Iris pigment epithelial cell (primary cell): ENCODE results near the gene PCDHGA1.
"Not testable (repeated sequence)": the region's sequence is repeated elsewhere in the genome, so short reads cannot be mapped to it uniquely, and the experiment has no call there.

ENCODE experiments used
- DNase-seq: peaks from one replicate; pipeline ENCODE4 v3.0.0-alpha.2; 2011; ENCODE audit warnings: low read depth

PCDHGA1 gene

DNA sequence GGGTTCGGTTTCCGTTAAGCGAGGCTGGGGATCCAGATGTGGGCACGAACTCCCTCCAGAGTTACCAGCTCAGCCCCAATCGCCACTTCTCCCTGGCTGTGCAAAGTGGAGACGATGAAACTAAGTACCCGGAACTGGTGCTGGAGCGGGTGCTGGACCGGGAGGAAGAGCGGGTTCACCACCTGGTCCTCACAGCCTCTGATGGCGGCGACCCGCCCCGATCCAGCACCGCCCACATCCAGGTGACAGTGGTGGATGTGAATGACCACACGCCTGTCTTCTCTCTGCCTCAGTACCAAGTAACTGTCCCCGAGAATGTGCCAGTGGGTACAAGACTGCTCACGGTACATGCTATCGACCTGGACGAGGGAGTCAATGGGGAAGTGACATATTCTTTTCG lies 53.0 kb downstream of the PCDHGA1 start:
- no peak for DNase-seq

DNA sequence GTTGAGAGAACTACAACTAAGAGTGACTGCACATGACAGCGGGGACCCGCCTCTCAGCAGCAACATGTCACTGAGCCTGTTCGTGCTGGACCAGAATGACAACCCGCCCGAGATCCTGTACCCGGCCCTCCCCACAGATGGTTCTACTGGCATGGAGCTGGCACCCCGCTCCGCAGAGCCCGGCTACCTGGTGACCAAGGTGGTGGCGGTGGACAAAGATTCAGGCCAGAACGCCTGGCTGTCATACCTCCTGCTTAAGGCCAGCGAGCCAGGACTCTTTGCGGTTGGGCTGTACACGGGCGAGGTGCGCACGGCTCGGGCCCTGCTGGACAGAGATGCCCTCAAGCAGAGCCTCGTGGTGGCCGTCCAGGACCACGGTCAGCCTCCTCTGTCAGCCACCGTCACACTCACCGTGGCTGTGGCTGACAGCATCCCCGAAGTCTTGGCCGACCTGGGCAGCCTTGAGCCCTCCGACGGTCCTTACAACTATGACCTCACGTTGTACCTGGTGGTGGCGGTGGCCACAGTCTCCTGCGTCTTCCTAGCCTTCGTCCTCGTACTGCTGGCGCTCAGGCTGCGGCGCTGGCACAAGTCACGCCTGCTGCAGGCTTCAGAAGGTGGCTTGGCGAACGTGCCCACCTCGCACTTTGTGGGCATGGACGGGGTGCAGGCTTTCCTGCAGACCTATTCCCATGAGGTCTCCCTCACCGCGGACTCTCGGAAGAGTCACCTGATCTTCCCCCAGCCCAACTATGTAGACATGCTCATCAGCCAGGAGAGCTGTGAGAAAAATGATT lies 54.4 kb downstream of the PCDHGA1 start:
- DNase-seq = no peak

DNA sequence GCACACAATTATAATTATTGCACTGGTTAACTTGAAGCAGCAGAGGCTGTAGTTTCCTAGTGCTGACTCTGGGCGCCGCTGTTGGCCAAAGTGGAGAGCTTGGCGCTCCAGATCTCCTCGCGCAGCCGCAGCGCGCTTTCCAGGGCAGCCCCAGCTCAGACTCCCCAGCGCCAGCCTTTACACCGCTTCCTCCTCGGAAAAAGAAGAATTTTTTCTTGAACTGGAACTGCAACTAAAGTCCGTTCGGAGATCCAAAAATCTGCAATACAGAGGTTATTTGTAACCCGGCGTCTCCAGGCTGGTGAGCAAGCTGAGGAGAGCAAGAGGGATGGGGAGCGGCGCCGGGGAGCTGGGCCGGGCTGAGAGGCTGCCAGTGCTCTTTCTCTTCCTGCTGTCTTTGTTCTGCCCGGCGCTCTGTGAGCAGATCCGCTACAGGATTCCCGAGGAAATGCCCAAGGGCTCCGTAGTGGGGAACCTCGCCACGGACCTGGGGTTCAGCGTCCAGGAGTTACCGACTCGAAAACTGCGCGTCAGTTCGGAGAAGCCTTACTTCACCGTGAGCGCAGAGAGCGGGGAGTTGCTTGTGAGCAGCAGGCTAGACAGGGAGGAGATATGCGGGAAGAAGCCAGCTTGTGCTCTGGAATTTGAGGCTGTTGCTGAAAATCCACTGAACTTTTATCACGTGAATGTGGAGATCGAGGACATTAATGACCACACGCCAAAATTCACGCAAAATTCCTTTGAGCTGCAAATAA lies 57.4 kb downstream of the PCDHGA1 start, which contains the start of gene PCDHGB4:
Gene PCDHGB4, plus strand, starts transcription at position 142 of the 755 bp plus-strand sequence. Its CDS starts 187 bp downstream, at position 329.
- DNase-seq = peak; percentile 54

DNA sequence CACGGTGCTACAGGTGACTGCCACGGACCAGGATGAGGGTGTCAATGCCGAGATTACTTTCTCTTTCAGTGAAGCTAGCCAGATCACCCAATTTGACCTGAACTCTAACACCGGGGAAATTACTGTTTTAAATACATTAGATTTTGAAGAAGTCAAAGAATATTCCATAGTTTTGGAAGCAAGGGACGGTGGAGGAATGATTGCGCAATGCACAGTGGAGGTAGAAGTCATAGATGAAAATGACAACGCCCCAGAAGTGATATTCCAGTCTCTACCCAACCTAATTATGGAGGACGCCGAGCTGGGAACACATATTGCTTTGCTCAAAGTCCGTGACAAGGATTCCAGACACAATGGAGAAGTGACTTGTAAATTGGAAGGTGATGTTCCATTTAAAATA lies 58.3 kb downstream of the PCDHGA1 start:
- no peak for DNase-seq

DNA sequence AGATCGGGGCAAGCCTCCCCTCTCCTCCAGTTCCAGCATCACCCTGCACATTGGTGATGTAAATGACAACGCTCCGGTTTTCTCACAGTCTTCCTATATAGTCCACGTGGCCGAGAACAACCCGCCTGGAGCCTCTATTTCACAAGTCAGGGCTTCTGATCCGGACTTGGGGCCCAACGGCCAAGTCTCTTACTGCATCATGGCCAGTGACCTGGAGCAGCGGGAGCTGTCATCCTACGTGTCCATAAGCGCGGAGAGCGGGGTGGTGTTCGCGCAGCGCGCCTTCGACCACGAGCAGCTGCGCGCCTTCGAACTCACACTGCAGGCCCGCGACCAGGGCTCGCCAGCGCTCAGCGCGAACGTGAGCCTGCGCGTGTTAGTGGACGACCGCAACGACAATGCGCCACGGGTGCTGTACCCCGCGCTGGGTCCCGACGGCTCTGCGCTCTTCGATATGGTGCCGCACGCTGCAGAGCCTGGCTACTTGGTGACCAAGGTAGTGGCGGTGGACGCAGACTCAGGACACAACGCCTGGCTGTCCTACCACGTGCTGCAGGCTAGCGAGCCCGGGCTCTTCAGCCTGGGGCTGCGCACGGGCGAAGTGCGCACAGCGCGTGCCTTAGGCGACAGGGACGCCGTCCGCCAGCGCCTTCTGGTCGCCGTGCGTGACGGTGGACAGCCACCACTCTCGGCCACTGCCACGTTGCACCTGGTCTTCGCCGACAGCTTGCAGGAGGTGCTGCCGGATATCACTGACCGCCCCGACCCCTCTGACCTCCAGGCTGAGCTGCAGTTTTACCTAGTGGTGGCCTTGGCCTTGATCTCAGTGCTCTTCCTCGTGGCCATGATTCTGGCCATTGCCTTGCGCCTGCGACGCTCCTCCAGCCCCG lies 59.1 kb downstream of the PCDHGA1 start:
- DNase-seq = no peak

DNA sequence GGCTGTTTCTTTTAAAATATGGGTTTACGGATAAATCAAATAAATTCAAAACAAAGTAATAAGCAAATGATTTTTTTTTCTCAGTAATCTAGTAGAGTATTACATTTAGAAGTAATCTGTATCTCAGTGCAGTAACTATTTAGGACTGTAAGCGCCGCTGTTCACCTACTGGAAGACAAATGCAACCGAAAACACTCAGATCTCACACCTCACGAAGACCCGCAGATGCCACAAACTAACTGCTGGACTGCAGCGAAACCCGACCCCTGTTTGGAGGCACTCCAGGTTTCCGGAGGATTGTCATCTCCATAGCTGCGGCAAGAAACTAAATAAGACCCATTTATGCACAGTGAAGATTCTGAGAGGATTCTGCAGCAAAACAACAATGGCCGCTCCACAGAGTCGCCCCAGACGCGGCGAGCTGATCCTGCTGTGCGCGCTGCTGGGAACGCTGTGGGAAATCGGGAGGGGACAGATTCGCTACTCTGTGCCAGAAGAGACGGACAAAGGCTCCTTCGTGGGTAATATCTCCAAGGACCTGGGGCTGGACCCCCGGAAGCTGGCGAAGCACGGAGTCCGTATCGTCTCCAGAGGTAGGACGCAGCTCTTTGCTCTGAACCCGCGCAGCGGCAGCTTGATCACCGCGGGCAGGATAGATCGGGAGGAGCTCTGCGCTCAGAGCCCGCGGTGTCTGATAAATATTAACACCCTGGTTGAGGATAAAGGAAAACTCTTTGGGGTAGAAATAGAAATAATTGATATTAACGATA lies 62.3 kb downstream of the PCDHGA1 start, which contains the start of gene PCDHGA8:
Gene PCDHGA8, plus strand, starts transcription at position 205 of the 770 bp plus-strand sequence. Its CDS starts 181 bp downstream, at position 386.
- peak; percentile 27 for DNase-seq

DNA sequence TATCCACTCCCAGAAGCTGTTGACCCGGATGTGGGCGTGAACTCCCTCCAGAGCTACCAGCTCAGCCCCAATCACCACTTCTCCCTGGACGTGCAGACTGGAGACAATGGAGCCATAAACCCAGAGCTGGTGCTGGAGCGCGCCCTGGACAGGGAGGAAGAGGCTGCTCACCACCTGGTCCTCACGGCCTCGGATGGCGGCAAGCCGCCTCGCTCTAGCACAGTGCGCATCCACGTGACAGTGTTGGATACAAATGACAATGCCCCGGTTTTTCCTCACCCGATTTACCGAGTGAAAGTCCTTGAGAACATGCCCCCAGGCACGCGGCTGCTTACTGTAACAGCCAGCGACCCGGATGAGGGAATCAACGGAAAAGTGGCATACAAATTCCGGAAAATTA lies 63.0 kb downstream of the PCDHGA1 start:
- no peak for DNase-seq

DNA sequence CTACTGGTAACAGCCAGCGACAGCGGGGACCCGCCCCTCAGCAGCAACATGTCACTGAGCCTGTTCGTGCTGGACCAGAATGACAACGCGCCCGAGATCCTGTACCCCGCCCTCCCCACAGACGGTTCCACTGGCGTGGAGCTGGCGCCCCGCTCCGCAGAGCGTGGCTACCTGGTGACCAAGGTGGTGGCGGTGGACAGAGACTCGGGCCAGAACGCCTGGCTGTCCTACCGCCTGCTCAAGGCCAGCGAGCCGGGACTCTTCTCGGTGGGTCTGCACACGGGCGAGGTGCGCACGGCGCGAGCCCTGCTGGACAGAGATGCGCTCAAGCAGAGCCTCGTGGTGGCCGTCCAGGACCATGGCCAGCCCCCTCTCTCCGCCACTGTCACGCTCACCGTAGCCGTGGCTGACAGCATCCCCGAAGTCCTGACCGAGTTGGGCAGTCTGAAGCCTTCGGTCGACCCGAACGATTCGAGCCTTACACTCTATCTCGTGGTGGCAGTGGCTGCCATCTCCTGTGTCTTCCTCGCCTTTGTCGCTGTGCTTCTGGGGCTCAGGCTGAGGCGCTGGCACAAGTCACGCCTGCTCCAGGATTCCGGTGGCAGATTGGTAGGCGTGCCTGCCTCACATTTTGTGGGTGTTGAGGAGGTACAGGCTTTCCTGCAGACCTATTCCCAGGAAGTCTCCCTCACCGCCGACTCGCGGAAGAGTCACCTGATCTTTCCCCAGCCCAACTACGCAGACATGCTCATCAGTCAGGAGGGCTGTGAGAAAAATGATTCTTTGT lies 64.3 kb downstream of the PCDHGA1 start:
- DNase-seq = not testable (repeated sequence)

DNA sequence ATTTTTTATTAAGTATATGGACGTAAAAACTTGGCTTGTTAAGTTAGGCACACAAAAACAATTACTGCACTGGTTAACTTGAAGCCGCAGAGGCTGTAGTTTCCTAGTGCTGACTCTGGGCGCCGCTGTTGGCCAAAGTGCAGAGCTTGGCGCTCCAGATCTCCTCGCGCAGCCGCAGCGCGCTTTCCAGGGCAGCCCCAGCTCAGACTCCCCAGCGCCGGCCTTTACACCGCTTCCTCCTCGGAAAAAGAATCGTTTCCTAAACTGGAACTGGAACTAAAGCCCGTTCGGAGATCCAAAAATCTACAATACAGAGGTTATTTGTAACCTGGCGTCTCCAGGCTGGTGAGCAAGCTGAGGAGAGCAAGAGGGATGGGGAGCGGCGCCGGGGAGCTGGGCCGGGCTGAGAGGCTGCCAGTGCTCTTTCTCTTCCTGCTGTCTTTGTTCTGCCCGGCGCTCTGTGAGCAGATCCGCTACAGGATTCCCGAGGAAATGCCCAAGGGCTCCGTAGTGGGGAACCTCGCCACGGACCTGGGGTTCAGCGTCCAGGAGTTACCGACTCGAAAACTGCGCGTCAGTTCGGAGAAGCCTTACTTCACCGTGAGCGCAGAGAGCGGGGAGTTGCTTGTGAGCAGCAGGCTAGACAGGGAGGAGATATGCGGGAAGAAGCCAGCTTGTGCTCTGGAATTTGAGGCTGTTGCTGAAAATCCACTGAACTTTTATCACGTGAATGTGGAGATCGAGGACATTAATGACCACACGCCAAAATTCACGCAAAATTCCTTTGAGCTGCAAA lies 67.6 kb downstream of the PCDHGA1 start, which contains the start of gene PCDHGB5:
Gene PCDHGB5, plus strand, starts transcription at position 192 of the 796 bp plus-strand sequence. Its CDS starts 181 bp downstream, at position 373.
- DNase-seq = peak; percentile 67

DNA sequence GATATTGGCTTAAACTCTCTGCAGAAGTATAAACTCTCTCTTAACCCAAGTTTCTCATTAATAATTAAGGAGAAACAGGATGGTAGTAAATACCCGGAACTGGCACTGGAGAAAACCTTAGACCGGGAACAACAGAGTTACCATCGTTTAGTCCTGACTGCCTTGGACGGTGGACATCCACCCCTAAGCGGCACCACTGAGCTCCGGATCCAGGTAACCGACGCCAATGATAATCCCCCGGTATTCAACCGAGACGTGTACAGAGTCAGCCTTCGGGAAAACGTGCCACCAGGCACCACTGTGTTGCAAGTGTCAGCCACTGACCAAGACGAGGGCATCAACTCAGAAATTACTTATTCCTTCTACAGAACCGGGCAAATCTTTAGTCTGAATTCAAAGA lies 68.3 kb downstream of the PCDHGA1 start:
- no peak for DNase-seq

DNA sequence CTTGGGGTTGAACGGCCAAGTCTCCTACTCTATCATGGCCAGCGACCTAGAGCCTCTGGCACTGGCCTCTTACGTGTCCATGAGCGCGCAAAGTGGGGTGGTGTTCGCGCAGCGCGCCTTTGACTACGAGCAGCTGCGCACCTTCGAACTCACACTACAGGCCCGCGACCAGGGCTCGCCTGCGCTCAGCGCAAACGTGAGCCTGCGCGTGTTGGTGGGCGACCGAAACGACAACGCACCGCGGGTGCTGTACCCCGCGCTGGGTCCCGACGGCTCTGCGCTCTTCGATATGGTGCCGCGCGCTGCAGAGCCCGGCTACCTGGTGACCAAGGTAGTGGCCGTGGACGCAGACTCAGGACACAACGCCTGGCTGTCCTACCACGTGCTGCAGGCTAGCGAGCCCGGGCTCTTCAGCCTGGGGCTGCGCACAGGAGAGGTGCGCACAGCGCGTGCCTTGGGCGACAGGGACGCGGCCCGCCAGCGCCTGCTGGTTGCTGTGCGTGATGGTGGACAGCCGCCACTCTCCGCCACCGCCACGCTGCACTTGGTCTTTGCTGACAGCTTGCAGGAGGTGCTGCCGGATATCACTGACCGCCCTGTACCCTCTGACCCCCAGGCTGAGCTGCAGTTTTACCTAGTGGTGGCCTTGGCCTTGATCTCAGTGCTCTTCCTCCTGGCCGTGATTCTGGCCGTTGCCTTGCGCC lies 69.4 kb downstream of the PCDHGA1 start:
- no peak for DNase-seq

DNA sequence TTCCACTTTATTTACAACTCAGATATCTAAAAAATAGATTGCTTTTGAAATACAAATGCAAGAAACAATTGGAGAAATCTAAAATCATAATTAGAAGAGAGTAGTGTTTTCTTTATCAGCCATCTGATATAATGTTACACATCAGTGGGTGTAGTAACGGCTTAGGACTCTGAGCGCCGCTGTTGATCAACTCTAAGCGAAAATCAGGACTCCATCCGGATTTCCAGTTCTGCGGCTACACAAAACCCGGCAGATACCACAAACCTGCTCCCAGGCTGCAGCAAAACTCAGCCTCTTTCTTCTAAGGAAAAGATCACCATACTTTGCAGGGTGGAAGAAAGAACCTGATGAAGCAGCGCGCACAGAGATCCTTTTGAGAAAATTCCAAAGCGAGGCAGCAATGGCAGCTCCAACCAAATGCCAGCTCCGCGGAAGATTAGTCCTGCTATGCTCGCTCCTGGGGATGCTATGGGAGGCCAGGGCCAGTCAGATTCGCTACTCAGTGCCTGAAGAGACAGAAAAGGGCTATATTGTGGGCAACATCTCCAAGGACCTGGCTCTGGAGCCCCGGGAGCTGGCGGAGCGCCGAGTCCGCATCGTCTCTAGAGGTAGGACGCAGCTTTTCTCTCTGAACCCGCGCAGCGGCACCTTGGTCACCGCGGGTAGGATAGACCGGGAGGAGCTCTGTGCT lies 72.4 kb downstream of the PCDHGA1 start, which contains the start of gene PCDHGA9:
Gene PCDHGA9, plus strand, starts transcription at position 226 of the 691 bp plus-strand sequence. Its CDS starts 175 bp downstream, at position 401.
- peak; percentile 48 for DNase-seq

DNA sequence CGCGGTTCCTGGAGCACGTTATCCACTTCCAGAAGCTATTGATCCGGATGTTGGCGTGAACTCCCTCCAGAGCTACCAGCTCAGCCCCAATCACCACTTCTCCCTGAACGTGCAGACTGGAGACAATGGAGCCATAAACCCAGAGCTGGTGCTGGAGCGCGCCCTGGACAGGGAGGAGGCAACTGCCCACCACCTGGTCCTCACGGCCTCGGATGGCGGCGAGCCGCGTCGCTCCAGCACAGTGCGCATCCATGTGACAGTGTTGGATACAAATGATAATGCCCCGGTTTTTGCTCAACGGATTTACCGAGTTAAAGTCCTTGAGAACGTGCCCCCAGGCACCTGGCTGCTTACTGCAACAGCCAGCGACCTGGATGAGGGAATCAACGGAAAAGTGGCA lies 73.1 kb downstream of the PCDHGA1 start:
- no peak for DNase-seq

DNA sequence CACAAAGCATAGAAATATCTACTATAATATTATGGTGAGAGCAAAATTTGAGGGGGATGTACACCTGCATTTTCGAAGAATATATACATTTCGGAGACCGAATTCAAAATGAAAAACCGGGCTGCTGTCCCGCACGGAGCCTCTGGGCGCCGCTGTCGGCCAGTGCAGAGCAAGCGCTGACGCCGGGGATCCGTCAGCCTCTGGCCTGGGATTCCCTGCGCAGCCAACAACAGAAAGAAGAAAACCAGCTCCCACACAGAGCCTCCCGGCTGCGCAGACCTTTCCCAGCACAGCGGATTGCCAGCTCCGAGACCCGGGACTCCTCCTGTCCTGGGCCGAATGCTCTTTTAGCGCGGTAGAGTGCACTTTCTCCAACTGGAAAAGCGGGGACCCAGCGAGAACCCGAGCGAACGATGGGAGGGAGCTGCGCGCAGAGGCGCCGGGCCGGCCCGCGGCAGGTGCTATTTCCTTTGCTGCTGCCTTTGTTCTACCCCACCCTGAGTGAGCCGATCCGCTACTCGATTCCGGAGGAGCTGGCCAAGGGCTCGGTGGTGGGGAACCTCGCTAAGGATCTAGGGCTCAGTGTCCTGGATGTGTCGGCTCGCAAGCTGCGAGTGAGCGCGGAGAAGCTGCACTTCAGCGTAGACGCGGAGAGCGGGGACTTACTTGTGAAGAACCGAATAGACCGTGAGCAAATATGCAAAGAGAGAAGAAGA lies 77.6 kb downstream of the PCDHGA1 start, which contains the start of gene PCDHGB6:
Gene PCDHGB6, plus strand, starts transcription at position 232 of the 716 bp plus-strand sequence. Its CDS starts 182 bp downstream, at position 414.
- peak; percentile 41 for DNase-seq

DNA sequence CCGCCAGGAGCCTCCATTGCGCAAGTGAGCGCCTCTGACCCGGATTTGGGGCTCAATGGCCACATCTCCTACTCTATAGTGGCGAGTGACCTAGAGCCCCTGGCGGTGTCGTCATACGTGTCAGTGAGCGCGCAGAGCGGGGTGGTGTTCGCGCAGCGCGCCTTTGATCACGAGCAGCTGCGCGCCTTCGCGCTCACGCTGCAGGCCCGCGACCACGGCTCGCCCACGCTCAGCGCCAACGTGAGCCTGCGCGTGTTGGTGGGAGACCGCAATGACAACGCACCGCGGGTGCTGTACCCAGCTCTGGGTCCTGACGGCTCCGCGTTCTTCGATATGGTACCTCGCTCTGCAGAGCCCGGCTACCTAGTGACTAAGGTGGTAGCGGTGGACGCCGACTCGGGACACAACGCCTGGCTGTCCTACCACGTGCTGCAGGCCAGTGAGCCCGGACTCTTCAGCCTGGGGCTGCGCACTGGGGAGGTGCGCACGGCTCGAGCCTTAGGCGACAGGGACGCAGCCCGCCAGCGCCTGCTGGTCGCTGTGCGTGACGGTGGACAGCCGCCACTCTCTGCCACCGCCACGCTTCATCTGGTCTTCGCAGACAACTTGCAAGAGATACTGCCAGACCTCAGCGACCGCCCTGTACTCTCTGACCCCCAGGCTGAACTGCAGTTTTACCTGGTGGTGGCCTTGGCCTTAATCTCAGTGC lies 79.4 kb downstream of the PCDHGA1 start:
- no peak for DNase-seq

DNA sequence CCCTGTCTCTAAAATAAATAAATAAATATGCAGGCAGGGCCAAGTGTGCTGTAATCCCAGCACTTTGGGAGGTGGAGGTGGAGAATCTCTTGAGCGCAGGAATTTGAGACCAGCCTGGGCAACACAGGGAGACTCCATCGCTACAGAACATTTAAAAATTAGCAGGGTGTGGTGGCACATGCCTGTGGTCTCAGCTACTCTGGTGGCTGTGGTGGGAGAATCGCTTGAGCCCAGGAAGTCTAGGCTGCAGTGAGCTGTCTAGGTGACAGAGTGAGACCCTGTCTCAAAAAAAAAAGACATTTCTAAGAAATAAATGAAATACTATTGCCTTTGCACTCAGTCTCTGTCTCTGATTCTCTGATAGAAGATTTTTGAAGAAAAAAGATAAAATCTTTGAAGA lies 81.3 kb downstream of the PCDHGA1 start:
- DNase-seq = no peak
